Spleen (tissue), 7 donors: Measurements from ENCODE around the gene GSG1L.

Experiments used
- POLR2AphosphoS5 ChIP-seq, 3 donors: sonication (generic); formaldehyde crosslinking; IDR thresholded peaks; one replicate each; pipeline ENCODE4 v1.5.1; 2017; ENCODE audit warnings: antibody characterized with exemption in 3 of 3
- TF ChIP-seq, protein P1 (sequence below), 11 experiments: fragments of 200-600 bp in 7 of 11; fragments of 450-650 bp in 4 of 11; sonication (generic) in 4 of 11; IDR thresholded peaks in 8 of 11; conservative IDR thresholded peaks in 3 of 11; 1 replicate in 7 of 11; 2 replicates in 4 of 11; pipeline versions ENCODE4 v1.4.0 to v1.8.0; 2016 to 2021; ENCODE audit warnings: antibody characterized with exemption in 11 of 11, inconsistent platforms in 4 of 11, mild to moderate bottlenecking in 1 of 11
- donor health status: DM: no; HTN: no; CAD: no; lungs with moderate emphysema.
- donor health status: DM: no; HTN: no; CAD: no.
- donor health status: DM: no; HTN: no; CAD: no.

DNA sequence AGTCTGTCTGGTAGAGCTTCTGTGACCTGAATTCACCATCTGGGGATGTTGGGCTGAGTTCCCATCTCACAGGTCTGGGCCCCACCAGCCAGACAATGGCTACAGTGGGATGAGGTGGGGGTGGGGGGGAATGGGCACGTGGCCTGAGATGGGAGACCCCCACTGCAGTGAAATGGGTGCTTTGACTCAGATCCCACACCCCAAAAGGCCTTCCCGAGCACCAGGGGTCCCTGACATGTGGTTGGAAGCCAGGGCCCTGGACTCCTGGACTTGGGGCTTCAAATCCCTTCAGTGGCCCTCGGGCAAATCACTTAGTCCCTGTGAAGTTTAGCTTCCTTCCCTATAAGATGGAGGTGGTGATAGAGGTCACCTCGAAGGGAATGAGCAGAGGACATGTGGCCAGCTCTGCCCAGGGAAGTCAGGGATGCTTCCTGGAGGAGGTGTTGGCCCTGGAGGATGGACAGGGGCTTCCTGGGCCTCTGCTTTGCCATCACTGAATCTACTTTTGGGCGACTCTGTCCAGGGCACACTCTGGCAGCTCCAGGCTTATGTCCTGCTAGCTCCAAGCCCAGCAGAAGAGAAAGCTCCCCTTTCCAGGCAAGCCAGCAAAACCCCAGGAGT lies 295.4 kb downstream of the GSG1L start:
- TF ChIP-seq POLR2AphosphoS5 (IDR thresholded peaks at IDR 0.05): no peak
- TF ChIP-seq, protein P1, sequence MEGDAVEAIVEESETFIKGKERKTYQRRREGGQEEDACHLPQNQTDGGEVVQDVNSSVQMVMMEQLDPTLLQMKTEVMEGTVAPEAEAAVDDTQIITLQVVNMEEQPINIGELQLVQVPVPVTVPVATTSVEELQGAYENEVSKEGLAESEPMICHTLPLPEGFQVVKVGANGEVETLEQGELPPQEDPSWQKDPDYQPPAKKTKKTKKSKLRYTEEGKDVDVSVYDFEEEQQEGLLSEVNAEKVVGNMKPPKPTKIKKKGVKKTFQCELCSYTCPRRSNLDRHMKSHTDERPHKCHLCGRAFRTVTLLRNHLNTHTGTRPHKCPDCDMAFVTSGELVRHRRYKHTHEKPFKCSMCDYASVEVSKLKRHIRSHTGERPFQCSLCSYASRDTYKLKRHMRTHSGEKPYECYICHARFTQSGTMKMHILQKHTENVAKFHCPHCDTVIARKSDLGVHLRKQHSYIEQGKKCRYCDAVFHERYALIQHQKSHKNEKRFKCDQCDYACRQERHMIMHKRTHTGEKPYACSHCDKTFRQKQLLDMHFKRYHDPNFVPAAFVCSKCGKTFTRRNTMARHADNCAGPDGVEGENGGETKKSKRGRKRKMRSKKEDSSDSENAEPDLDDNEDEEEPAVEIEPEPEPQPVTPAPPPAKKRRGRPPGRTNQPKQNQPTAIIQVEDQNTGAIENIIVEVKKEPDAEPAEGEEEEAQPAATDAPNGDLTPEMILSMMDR (IDR thresholded peaks at IDR 0.05 in 8 of 11, conservative IDR thresholded peaks at IDR 0.05 in 3 of 11): no peak
